GM18867 (cell line): ENCODE data around the gene GSK3A.

Experiments used
- ATAC-seq: cut with Tn5 transposase; IDR thresholded peaks from one replicate; pipeline ENCODE4 v1.9.1; 2021; ENCODE audit warnings: mild to moderate bottlenecking, moderate library complexity; ENCODE audit not compliant: unreplicated experiment

Gene GSK3A

DNA sequence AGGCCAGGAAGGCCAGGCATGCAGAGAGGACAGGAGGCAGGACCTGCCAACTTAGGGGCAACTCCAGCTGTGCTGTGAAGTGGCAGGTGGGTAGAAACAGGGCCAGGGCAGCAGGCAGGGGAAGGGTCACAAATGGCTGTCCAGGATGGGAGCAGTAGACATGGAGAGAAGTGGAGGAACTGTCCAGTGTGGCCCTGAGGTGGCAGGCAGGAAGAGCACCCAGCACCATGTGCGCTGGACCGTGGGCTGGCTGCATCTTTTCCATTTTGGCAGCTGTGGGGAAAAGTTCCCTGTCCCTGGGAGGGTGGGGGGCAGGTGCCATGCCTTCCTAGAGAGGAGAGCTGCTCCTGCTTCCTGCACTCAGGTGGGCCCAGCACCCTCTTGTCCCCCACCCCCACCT is 38.7 kb downstream of the GSK3A start:
- no peak for ATAC-seq

- no peak for ATAC-seq
Measured at GRCh38 chr19:42202290-42202880, 40.0 kb downstream of the GSK3A start.

- ATAC-seq = peak; percentile 42
Measured at GRCh38 chr19:42201489-42202289, 40.7 kb downstream of the GSK3A start.

- ATAC-seq = no peak
Measured at GRCh38 chr19:42200116-42200715, 42.2 kb downstream of the GSK3A start.

GRCh38 chr19:42199440-42200115 is 42.8 kb downstream of the GSK3A start:
- ATAC-seq = peak; percentile 36

GRCh38 chr19:42198676-42199439 is 43.5 kb downstream of the GSK3A start:
- peak; percentile 48 for ATAC-seq

- no peak for ATAC-seq
Measured at GRCh38 chr19:42197375-42197817, 45.0 kb downstream of the GSK3A start.

GRCh38 chr19:42196011-42197001 is 46.1 kb downstream of the GSK3A start:
- ATAC-seq = no peak

DNA sequence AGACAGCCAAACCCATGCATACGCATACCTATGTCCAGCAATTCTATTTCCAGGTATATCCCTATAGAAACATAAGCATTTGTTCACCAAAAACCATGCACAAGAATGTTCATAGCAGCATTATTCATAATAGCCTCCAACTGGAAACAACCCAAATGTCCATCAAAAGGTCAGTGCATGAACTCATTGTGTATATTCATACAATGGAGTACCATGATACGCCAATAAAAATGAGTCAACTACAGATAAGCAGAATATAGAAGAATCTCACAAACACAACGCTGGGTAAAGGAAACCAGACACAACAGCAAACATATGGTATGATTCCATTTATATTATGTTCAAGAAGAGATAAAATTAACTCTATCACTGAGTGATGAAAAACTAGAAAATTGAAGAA is 48.7 kb downstream of the GSK3A start:
- no peak for ATAC-seq

DNA sequence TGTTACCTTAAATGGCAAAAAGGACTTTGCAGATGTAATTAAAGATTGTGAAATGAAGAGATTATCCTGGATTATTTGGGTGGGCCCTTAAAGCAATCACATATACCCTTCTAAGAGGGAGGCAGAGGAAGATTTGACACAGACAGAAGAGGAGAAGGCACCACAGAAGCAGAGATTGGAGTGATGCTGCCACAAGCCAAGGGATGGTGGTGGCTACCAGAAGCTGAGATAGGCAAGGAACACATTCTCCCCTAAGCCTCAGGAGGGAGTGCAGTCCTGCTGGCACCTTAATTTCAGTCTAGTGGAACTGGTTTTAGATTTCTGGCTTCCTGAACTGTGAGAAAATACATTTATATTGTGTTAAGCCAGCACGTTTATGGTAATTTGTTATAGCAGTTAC is 49.1 kb downstream of the GSK3A start:
- no peak for ATAC-seq

- ATAC-seq = no peak
Measured at GRCh38 chr19:42191855-42192254, 50.5 kb downstream of the GSK3A start.

DNA sequence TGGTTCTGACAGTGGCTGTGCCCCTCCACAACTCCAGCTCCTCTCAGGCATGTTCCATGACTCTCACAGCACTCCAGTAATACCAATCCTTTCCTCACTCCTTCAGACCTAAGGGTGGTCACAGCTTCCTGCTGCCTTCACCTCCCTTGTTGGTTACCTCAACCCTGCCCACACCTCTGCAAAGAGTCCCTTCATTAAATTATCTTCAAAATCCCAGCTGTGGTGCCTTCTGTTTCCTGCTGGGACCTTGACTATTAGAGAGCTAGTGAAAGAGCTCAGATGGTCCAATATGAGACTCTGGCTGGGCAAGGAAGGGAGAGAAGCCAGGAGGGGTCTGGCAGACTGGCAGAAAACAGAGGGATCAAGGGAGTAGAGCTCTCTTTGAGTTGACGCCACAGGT is 51.1 kb downstream of the GSK3A start:
- ATAC-seq = no peak

GRCh38 chr19:42189133-42189532 is 53.3 kb downstream of the GSK3A start:
- ATAC-seq = no peak

DNA sequence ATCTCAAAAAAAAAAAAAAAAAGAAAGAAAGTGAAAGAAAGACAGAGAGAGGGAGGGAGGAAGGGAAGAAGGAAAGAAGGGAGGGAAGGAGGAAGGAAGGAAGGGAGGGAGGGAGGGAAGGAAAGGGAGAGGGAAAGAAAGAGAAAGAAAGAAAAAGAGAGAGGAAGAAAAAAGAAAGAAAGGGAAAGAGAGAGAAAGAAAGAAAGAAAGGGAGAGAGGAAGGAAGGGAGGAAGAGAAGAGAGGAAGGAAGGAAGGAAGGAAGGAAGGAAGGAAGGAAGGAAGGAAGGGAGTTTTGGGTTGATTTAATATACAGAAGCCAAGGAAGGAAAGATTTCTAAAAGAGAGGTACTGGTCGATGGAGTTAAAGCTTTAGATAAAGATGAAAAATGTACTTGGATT is 53.7 kb downstream of the GSK3A start:
- ATAC-seq = no peak

DNA sequence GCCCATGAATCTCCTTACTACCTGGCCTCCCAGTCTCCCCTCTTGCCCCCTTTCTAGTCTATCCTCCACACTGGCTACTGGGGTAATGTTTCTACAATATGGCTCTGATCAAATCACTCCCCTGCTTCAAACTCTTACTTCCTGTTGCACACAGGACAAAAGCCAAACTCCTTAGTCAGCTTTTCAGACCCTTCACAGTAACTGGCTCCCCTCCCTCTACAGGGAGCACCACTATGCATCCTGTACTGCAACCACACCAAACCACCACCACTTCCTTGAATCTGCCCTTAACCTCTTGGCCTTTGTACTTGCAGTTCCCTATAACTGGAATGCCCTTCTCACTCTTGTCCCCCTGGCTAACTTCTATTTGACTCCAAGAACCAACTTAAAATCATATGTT is 57.1 kb downstream of the GSK3A start:
- no peak for ATAC-seq

DNA sequence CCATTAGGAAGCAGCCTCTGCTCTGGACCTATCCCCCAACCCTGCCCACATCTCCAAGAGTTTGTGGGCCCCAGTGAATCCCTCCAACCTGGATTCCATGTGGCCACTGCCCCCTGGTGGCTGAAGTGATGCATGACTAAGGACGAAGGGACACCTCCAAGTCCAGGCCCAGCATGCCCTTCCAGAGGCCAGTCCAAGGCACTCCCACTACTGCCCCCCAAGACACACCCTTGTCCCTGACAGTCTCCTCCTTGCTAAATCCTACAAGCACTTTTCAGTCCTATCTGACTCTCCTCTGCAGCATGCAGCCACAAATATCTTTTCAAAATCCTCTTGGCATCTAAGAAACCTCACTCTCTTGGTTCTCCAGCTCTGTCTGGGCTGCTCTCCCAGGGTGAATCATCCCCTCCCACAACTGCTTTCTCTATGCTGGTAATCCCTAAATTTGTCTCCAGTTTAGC is 58.0 kb downstream of the GSK3A start:
- no peak for ATAC-seq
